ENCODE measurements around the gene SSTR3. TPM values are rescaled to one million over a fixed set of nuclear protein-coding genes. Genes with fewer than 3 reads are reported as not detected.

Gene SSTR3
- total RNA-seq, 1 donor from 2014 or later = not detected

DNA sequence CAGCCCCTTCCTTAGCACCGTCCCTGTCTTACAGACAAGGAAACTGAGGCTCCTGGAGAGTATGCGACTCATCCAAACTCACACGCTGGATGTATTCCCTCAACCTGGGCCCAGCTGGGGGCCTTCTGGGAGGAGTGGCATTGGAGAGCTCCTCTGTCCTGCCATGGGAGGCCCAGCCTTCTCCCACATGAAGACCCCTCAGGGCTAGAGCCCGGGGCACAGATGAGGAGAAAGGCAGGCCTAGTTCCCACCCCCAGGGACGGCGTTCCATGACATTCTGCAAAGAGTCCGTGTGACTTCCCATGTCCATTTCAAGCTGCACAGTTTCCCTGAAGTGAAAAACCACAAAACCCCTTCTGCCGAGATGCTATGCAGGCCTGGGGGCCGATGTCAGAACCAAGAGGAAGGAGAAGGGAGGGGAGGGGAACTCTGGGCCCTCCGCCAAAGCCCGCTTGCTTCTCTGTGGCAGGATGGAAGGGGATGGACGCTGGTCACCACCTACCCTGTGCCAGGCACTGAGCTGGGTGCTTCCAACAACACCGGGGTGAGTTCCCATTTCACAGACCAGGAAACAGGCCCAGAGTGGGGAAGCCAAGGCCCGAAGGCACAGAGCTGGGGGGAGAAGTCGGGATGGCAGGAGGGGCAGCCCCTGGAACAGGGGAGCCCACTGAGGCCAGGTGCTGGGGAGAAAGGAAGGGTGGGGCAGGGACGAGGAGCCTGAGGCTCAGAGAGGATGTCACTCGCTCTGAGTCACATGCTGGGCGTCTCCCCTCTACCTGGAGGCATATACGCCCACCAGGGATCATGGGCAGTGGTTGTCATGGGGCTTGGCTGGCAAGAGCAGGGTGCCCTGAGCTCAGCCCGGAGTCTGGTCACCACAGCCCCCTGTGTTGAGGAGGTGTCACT is 16.1 kb upstream of the SSTR3 start:
- peak; percentile 22 for ATAC-seq

DNA sequence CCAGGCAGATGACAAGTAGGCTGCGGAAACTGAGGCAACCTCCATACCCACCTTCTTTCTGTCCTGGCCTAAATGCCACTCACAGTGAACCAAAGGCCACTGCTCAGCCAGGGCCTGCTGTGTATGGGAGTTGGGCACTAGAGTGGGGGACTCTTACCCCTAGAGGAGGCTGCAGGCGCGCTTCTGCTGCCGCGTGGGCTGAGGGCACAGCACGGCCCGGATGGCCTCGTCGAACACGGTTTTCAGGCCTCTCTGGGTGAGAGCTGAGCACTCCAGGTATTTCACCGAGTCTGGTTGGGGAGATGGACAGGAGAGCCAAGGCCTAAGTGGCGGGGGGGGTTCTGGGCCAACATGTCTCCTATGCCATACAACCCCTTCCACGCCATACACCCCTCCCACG is 14.2 kb upstream of the SSTR3 start:
- ATAC-seq = no peak

DNA sequence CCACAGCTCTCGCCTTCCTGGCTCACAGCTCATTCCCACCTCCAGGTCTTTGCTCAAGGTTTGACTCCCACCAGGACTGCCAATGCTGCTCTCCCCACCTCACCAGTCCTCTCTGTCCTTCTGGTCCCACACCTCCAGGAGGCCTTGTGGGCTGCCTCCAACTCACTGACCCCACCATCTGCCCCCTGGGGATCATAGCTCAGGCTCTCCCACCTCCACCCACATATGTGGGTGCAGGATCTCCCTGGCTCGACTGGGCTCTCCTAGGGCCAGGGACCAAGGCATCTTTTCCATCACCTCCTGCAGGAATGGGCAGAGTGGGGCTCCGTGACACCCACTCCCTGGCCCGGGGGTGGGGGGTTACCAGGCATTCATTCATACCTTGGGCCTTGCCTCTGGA is 13.8 kb upstream of the SSTR3 start:
- ATAC-seq = no peak

DNA sequence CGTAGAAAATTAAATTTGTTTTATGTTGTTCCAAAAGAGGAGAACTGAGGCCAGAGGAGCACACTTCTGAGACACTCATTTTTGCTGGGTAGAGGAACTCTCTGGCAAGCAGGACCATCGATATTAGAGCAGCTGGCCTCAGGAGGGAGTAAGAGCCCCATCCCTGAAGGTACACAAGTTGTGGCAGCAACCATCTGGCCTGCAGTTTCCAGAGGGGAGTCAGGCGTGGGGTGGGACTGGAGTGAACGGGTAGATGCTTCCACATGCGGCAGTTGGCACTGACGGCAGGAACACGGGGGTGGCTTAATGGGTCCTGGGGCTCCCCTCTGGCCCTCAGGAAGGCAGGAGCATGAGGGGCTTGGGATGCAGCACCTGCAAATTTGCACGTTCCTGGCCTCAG is 13.2 kb upstream of the SSTR3 start:
- no peak for ATAC-seq

DNA sequence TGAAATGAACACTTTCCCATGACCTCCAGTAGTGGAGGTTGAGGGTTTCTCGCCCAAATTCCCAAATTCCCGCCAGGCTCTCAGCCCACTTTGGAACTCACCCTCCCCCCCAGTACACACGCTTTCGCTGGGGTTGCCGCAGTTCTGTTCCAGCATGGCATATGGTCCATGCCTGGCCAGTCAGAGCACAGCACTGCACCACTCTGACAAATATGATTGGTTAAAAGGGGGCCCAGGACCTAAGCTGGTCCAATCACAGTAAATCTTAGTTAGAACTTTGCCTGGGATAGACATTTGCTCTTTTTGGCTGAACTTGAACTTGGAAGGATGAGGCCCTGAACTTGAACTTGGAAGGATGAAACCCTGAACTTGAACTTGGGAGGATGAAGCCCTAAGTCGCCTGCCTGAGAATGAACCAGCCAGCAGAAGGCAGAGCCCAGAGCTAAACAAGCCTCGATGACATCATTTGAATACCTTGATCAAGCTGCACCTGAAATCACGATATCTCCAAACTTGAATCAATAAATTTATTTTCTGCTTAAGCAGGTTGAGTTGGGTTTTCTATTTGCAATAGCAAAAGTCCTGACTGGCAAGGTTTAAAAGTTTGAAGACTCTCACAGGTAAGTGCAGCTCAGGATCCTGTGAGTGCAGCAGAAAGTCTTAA is 12.6 kb upstream of the SSTR3 start:
- ATAC-seq = no peak

DNA sequence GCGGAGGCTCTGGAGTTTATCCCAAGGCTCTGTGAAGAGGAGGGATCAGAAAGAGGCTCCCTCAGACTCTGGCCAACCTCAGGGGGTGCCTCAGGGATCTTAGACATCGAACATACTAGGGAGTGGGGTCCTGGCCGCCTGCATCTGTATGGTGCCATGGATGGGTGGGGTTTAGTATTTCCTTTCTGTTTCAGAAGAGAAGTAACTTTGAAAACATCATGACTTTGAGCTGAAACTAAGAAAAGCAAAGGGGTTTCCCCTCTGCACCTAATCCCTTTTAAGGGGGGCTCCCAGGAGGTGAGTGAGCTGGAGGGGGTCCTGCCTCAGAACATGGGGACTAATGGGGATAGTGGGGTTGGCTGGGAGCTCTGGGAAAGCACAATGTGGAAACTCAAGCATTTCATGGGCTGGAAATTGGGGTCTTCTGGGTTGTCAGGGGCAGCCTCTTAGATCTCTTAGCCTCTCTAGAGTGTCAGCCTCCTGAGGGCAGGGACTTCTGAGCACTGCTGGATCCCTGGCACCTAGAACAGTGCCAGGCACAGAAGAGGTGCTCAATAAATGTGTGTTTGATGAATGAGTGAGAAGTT is 11.8 kb upstream of the SSTR3 start:
- no peak for ATAC-seq

DNA sequence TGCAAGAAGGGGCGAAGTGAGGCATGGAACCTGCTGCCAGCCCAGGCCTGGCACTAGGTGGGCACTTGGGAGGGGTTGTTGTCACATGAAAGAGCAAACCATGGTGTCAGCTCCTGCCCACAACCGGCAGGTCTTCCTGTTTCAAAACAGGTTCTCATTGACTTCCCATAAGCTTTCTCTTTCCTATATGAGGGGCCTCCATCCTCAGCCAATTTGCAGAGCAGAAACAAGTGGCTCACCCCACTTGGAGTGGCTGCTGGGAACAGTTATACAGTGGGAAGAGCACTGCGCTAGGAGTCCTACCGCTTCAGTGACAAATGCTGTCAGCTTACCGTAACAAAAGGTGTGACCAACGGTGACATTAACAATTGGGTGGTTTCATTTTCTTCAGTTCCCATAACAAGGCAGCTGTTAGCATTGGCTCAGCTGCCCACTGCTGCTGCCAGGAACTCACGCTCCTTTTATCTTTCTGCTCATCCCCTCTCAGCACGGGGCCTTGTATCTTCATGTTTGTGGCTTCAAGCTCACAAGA is 10.2 kb upstream of the SSTR3 start:
- ATAC-seq = no peak

DNA sequence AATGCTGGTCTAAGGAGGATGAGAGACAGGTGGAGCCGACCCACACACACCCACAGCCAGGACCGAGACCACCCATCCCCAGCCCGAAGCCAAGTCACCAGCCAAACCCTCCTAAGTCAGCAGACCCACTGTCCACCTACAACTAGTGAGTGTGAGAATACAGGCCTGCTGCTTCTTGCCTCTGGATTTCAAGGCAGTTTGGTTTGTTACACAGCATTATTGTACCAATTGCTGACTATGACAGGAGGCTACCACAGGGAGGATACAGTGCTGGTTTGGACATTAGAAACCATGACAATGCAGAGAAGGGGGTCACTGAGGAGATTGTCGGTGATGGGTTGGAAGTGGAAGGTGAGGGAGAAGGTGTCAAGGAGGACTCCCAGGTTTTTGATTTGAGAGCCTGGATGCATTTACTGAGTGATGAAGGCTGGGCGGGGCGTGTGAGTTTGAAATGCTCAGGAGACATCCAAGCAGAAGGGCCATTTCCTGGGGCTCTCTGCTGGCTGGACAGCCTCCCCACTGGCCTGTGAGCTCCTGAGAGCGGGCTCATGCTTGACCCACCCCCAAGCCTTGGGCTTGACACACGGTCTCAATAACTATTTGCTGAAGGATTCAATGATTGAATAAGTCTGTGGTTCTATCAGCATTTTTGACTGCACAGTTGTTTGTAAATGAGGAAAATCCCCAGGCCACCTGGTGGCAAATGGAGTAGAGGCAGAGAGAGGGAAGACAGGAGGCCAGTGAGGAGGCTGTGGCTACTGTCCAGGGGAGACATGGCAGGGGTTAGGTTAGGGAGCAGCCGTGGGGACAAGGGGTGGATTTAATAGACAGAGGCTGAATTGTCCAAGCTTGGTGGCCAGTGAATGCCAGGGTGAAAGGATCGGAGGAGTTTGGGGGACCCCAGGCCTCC is 9.4 kb upstream of the SSTR3 start:
- no peak for ATAC-seq

DNA sequence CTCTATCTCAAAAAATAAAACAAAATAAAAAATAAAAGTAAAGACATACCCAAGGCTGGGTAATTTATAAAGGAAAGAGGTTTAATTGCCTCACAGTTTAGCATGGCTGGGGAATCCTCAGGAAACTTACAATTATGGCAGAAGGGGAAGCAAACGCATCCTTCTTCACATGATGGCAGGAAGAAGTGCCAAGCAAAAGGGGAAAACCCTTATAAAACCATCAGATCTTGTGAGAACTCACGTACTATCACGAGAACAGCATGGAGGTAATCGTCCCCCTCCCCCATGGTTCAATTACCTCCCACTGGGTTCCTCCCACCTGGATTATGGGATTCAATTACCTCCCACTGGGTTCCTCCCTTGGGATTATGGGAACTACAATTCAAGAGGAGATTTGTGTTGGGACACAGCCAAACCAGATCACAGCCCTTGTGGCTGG is 8.3 kb upstream of the SSTR3 start:
- no peak for ATAC-seq

DNA sequence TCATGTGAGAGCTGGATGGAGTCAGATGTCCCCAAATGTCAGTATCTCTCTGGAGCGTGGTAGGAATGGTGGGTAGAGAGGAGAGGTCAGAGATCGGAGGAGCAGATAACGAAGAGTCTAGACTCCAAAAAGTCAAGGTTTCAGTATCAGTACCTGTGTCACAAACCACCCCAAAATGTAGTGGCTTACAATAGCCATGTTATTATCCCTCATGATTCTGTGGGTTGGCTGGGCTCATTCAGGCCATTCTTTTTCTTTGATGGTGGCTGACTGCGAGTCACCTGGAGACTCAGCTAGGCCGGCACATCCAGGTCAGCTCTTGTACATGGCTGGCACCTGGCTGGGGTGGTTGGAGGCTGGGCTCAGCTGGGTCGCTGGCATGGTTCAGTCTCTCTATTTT is 7.3 kb upstream of the SSTR3 start:
- no peak for ATAC-seq

DNA sequence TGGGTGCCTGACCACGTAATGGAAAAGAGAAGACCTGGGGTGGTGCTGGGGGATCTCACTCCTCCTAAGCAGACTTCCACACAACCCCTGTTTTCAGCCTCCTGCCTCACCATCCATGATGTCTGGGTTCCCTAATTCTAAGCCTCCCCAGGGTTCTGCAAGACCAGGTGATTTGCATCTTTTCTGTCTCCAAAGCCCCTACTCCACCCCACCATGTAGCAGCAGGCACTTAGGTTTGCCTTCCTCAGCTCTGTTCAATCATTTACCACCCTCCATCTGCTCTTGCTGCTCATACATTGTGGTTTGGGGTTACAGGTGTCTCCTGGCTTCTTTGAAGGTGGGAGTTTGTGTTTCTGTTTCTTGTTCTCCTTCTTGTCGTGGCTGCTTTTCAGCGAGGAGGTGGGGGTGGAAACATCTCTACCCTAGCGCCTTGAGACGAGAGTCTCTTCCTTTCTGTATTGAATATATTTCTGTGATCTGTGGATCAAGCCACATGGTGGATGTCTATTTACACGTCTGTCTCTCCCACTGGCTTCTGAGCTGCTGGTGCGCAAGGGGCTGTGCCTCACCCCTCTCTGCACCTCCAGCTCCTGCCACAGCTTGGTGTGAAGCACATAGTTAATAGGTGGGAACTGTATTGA is 6.6 kb upstream of the SSTR3 start:
- ATAC-seq = peak; percentile 53

DNA sequence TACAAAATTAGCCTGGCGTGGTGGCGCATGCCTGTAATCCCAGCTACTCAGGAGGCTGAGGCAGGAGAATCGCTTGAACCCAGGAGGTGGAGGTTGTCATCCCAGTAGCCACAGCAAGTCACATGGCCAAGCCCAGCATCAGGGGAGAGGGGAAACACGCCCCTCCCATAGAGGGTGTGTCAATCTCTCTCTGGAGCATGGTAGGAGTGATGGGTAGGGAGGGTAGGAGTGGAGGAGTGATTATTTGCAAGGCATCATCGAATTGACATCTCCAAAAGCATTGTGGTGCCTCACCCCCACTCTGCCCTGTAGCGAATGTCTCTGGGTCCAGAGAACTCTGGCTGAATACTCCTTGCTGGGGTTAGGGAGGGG is 6.1 kb upstream of the SSTR3 start:
- ATAC-seq = peak; percentile 7

DNA sequence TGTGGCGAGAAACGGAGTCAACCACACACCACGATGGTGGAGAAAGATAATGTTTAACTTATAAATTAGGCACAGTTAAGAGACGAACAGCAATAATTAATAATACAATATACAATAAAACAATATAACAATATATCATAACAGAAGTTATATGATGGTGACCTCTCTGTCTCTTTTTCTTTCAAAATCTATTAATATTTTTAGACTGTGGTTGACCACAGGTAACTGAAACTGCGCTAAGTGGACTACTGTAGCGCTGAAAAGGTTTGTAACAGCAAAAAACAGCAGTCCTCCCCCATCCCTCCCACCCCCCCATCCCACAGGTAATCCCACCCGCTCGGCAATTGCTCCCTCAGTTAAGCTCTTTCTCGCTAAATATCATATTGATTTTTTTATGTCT is 3.6 kb upstream of the SSTR3 start:
- ATAC-seq = no peak

DNA sequence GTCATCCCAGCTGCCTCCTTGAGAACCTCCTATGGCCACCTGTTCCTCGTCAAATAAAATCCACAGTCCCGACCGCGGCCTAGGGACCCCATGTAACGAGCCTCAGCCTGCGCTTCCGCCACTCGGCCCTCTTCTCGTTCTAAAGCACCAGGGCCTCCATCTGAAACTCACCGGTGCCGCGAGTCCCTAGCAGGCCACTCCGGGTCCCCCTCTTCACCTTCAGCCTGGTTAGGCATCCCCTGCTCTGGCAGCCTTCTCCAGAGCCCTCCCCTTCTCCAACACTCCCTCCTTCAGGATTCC is 2.4 kb upstream of the SSTR3 start:
- no peak for ATAC-seq

DNA sequence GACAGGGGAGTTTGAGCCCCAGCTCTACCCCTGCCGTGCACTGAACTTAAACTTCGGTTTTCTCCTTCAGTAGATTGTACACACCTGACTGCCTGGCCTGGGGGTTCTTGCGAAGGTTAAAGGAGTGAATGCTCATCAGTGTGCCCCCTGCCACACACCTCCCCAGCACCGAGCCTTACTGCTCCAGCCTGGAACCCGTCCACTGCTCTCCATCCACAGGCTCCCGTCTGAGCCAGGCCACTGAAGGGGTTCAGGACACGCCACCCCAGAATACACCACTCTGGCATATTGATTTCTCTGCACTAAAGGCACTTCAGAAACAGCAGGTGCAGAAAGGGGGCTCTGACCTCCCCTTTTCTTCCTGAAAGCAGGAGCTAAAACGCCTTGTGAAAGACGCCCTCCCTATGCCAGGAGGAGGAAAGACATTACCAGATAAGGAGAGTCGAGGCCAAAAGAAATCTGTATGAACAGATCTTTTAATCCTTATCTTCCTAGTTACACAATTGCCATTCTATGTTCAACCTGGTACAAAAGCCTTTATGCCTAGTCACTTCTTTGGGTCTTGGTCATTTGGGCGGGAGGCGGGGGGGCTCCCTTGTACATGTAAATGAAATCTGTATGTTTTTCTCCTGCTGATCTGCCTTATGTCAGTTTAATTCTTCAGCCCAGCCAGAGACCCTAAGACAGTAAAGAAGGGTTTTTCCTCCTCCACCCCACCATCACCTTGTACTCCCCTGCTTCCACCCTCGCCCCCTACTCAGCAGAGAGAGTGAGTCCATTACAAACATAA is 1.9 kb upstream of the SSTR3 start:
- no peak for ATAC-seq

DNA sequence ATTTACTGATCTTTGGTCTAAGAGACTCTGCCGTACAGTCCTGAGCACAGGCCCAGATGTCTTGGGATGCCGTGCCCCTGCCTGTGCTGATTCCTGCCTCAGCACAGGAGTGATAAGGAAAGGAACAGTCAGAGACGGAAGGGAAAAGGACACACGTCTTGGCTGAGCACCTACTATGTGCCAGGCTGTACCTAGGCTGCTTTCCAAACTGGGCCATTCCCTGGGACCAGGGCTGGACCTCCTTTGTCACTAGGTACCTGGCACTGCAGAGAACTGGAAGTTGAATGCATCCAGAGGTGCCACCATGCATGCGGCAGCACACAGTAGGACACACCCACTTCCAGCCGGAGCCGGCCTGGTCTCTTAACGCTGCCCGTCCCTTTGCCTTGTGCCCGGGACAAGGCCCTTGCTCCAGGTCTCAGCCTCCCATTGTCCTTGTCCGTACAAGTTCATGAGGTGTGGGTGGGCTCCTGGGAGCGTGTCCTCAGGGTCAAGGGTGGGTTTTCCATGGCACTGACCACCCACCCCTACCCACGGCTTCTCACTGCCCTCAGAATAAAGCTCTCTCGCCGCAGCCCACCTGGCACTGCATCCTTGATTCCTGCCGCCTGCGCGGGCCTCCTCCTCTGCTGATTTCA is 1.1 kb upstream of the SSTR3 start:
- no peak for ATAC-seq

DNA sequence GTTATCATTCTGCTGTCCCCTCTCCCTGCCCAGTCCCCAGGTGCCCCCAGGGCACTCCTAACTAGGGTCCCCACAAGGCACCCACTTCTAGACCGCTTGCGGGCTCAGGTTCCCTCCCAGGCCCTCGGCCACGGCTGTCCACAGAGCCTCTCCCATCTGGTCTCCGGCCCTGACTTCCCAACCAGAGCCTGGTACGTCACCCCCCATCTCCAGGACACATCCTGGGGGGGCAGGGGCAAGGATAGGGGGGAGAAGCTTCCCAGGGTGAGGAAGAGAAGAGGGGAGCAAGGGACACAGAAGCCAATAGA is 457 bp downstream of the SSTR3 start:
- ATAC-seq = no peak

DNA sequence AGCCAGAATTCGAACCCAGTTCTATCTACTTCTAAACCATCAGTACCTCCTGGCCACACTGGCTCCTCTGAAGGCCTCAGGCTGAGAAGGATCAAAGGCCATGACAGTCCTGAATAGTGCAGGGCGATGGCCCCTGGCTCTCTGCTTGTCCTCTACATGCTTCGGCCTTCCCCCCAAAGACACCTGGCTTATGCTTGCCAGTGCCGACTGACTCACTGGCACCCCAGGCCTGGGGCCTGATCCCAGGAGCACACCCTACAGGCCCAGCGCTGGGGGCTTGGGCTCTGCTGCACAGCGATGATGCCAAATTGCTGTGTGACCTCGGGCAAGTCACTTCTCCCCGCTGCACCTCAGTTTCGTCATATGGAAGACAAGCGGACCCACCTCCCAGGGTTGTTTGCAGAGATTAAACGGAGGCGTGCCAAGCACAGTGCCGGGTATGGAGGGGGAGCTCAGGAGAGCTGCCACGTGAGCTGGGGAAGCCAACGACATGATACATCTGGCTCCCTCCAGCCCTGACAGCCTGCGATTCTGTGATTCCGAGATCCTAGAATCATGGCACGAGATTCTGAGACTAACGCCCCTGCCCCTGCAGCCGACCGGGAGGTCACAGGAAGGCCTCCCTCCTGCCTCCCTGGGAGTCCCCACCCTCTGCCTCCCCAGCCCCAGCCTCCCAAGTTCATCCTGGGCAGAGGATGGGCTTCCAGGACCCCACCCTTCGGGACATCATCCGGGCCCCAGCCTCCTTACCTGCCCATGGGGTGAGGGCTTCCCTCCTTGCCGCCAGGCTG is 1.0 kb downstream of the SSTR3 start:
- ATAC-seq = no peak

DNA sequence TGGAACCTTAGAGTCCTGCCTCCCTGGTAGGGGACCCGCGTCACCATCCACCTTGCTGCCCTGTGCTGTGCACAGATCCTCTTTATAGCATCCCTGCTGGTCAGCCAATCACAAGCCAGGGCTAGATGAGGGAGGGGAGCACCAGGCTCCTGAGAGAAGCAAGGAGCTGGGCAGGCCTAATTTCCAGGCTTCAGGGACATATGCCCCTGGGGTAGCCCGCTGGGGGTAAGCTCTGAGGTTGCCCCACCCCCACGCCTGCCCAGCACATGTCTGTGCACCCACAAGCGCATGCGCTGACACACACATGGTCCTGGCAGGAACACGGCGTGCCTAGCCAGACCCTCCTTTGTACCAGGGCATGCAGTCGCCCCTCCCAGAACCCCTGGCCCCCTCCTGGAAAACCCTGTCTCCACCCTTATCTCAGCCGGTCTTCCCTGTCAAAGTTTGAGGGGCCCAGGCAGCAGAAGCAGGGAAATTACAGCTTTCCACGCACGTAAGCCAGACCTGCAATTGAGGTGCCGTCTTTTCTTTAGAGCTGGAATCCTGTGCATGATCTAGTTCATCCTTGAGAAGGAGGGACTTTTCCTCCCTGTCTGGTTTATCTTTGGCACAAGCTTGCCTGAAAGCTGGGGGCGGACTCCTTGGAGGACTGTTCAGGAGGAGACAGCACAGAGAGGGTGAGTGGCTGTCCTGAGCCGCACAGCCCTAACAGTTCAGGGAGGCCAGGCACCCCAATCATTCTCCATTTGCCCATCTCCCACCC is 2.1 kb downstream of the SSTR3 start:
- ATAC-seq = no peak

All from esophagus mucosa (tissue), 1 donor.